ENCODE data around the gene IFT88. TPM values are rescaled to one million over a fixed set of nuclear protein-coding genes. Genes with fewer than 3 reads are reported as not detected.

IFT88 gene
- total RNA-seq, 1 experiment from 2014 or later, result 12.3 TPM

DNA sequence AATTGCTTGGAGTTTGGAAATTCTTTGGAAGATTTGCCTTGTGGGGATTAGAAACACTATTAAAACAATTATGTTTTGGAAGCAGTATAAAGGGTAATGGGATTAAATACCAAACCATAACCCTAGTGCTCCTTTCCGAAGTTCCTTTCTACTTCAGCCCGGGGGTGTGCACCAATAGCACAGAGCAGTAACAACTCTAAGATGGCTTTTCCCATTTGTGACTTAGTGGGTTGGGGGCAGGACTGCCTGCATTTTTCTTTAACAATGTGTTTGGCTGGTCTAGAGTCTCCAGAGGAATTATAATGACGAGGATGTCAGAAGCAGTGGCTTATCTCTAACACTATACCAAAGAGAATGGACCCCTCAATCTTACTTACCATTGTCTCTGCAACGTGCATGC is 124.7 kb downstream of the IFT88 start:
- intact Hi-C loops (cut with micrococcal nuclease; ENCODE audit: unreplicated experiment), result no loop called here
- no peaks in the 10 kb centered on the region for H3K27me3 ChIP-seq (ENCODE audit: control insufficient read depth, insufficient read depth, low read length)
- ChIA-PET CTCF (no interaction called here), POLR2A (no interaction called here)
- H3K9me3 ChIP-seq (ENCODE audit: control insufficient read depth, insufficient read depth, low read depth, low read length), result no peaks in the 10 kb centered on the region
- no peaks in the 10 kb centered on the region for H3K36me3 ChIP-seq (ENCODE audit: control insufficient read depth, insufficient read depth, low read length)
- H3K27ac ChIP-seq (ENCODE audit: low read length), result no peak overlapping the region
- ATAC-seq (no peak), DNase-seq (ENCODE audit: low read depth, low spot score) (no peak)
- BruUV-seq (replicated peaks), result no TSS peak
- in situ Hi-C loops (cut with HindIII; ENCODE audit: low pct_unique_long_range_greater_than_20kb, low sequenced_read_pairs), result no loop called here
- no peak overlapping the region for H3K4me3 ChIP-seq (ENCODE audit: low read depth in 2 of 2, low read length in 2 of 2)
- no peaks in the 10 kb centered on the region for H3K4me1 ChIP-seq (ENCODE audit: control insufficient read depth, insufficient read depth, low read length)
- TF ChIP-seq, protein P1, sequence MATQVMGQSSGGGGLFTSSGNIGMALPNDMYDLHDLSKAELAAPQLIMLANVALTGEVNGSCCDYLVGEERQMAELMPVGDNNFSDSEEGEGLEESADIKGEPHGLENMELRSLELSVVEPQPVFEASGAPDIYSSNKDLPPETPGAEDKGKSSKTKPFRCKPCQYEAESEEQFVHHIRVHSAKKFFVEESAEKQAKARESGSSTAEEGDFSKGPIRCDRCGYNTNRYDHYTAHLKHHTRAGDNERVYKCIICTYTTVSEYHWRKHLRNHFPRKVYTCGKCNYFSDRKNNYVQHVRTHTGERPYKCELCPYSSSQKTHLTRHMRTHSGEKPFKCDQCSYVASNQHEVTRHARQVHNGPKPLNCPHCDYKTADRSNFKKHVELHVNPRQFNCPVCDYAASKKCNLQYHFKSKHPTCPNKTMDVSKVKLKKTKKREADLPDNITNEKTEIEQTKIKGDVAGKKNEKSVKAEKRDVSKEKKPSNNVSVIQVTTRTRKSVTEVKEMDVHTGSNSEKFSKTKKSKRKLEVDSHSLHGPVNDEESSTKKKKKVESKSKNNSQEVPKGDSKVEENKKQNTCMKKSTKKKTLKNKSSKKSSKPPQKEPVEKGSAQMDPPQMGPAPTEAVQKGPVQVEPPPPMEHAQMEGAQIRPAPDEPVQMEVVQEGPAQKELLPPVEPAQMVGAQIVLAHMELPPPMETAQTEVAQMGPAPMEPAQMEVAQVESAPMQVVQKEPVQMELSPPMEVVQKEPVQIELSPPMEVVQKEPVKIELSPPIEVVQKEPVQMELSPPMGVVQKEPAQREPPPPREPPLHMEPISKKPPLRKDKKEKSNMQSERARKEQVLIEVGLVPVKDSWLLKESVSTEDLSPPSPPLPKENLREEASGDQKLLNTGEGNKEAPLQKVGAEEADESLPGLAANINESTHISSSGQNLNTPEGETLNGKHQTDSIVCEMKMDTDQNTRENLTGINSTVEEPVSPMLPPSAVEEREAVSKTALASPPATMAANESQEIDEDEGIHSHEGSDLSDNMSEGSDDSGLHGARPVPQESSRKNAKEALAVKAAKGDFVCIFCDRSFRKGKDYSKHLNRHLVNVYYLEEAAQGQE (IDR thresholded peaks at IDR 0.05; ENCODE audit: insufficient read depth in 1 of 2, low read depth in 2 of 2, low read length in 1 of 2), result no peak
- TF ChIP-seq SIN3A (IDR thresholded peaks at IDR 0.05; ENCODE audit: borderline replicate concordance, insufficient read depth, low read depth, low read length) (no peak), TCF7L2 (IDR thresholded peaks at IDR 0.05; ENCODE audit: low read depth, low read length) (no peak), POLR2AphosphoS5 (IDR thresholded peaks at IDR 0.05; ENCODE audit: low read depth, low read length) (no peak)
- TF ChIP-seq, protein P2, sequence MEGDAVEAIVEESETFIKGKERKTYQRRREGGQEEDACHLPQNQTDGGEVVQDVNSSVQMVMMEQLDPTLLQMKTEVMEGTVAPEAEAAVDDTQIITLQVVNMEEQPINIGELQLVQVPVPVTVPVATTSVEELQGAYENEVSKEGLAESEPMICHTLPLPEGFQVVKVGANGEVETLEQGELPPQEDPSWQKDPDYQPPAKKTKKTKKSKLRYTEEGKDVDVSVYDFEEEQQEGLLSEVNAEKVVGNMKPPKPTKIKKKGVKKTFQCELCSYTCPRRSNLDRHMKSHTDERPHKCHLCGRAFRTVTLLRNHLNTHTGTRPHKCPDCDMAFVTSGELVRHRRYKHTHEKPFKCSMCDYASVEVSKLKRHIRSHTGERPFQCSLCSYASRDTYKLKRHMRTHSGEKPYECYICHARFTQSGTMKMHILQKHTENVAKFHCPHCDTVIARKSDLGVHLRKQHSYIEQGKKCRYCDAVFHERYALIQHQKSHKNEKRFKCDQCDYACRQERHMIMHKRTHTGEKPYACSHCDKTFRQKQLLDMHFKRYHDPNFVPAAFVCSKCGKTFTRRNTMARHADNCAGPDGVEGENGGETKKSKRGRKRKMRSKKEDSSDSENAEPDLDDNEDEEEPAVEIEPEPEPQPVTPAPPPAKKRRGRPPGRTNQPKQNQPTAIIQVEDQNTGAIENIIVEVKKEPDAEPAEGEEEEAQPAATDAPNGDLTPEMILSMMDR (IDR thresholded peaks at IDR 0.05), result no peak

DNA sequence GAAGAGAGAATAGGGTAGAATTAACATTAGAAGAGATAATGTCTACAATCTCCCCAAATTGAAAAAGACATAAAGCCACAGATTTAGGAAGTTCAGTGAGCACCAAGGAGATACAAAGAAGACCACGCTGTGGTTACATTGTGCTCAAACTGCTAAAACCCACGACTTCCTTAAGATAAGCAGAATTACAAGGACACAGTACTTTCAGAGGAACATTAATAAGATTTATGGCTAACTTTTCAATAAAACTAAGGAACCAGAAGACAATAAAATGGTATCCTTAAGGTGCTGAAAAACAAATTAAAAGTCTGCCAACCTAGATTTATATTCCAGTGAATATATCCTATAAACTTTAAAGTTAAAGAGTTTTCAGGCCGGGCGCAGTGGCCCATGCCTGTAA is 129.1 kb downstream of the IFT88 start:
- CTCF ChIA-PET, result no interaction called here
- DNase-seq (ENCODE audit: low read depth, low spot score) (no peak), ATAC-seq (no peak)
- Histone ChIP-seq H3K4me3 (ENCODE audit: low read depth in 2 of 2, low read length in 2 of 2) (no peak overlapping the region), H3K4me1 (ENCODE audit: control insufficient read depth, insufficient read depth, low read length) (no peaks in the 10 kb centered on the region), H3K27me3 (ENCODE audit: control insufficient read depth, insufficient read depth, low read length) (no peaks in the 10 kb centered on the region), H3K36me3 (ENCODE audit: control insufficient read depth, insufficient read depth, low read length) (no peaks in the 10 kb centered on the region), H3K27ac (ENCODE audit: low read length) (no peak overlapping the region), H3K9me3 (ENCODE audit: control insufficient read depth, insufficient read depth, low read depth, low read length) (no peaks in the 10 kb centered on the region)
- in situ Hi-C loops (cut with HindIII; ENCODE audit: low pct_unique_long_range_greater_than_20kb, low sequenced_read_pairs), result no loop called here
- TF ChIP-seq TCF7L2 (IDR thresholded peaks at IDR 0.05; ENCODE audit: low read depth, low read length) (no peak), POLR2AphosphoS5 (IDR thresholded peaks at IDR 0.05; ENCODE audit: low read depth, low read length) (no peak)
- intact Hi-C loops (cut with micrococcal nuclease; ENCODE audit: unreplicated experiment), result no loop called here
- no TSS peak for BruUV-seq (replicated peaks)
- POLR2A ChIA-PET, result no interaction called here

DNA sequence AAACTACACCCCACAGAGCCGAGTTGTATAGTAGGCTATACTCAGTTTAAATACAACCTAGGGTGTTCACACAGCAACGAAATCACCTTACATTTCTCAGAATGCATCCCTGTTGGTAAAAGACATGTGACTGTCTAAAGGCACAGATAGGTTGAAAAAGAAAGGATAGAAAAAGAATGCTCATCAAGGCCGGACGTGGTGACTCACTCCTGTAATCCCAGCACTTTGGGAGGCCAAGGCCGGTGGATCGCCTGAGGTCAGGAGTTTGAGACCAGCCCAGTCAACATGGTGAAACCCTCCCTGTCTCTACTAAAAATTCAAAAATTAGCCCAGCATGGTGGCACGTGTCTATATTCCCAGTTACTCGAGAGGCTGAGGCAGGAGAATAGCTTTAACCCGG is 132.8 kb downstream of the IFT88 start:
- ATAC-seq, result no peak
- no peak for DNase-seq (ENCODE audit: low read depth, low spot score)
- no TSS peak for BruUV-seq (replicated peaks)
- Histone ChIP-seq H3K4me3 (ENCODE audit: low read depth in 2 of 2, low read length in 2 of 2) (no peak overlapping the region), H3K9me3 (ENCODE audit: control insufficient read depth, insufficient read depth, low read depth, low read length) (no peaks in the 10 kb centered on the region), H3K36me3 (ENCODE audit: control insufficient read depth, insufficient read depth, low read length) (no peaks in the 10 kb centered on the region), H3K27me3 (ENCODE audit: control insufficient read depth, insufficient read depth, low read length) (peaks cover 3% of the 10 kb centered on the region; the same call in 1 of the 2 replicates), H3K4me1 (ENCODE audit: control insufficient read depth, insufficient read depth, low read length) (no peaks in the 10 kb centered on the region; the same call in 1 of the 2 replicates), H3K27ac (ENCODE audit: low read length) (no peak overlapping the region)
- intact Hi-C loops (cut with micrococcal nuclease; ENCODE audit: unreplicated experiment), result loop anchor here (5.0 kb wide), 1 partner anchor 202 kb away; no protein-coding TSS in a partner anchor
- TF ChIP-seq, protein P1 (IDR thresholded peaks at IDR 0.05; ENCODE audit: insufficient read depth in 1 of 2, low read depth in 2 of 2, low read length in 1 of 2), result no peak
- TF ChIP-seq POLR2AphosphoS5 (IDR thresholded peaks at IDR 0.05; ENCODE audit: low read depth, low read length), result no peak
- TF ChIP-seq, protein P2 (IDR thresholded peaks at IDR 0.05), result no peak
- TF ChIP-seq SIN3A (IDR thresholded peaks at IDR 0.05; ENCODE audit: borderline replicate concordance, insufficient read depth, low read depth, low read length), result no peak
- TF ChIP-seq TCF7L2 (IDR thresholded peaks at IDR 0.05; ENCODE audit: low read depth, low read length), result no peak
- in situ Hi-C loops (cut with HindIII; ENCODE audit: low pct_unique_long_range_greater_than_20kb, low sequenced_read_pairs), result no loop called here
- ChIA-PET CTCF (no interaction called here), POLR2A (no interaction called here)

Data from Panc1 (cell line).